Measurements from ENCODE around the gene BTBD9.

DNA sequence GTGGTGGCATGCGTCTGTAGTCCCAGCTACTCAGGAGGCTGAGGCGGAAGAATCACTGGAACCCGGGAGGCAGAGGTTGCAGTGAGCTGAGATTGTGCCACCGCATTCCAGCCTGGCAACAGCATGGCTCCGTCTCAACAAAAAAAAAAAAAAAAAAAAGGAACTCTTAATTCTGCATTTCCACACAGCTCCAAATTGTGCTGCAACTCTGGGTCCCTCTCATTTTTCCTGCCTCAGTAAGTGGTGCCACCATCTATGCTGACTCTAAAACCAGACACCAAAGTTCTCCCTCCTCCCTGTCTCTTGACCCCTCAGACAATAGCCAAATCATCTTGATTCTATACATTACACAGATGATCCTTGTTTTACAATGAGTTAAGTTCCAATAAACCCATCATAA lies 133.9 kb downstream of the BTBD9 start:
- TF ChIP-seq, protein P1, sequence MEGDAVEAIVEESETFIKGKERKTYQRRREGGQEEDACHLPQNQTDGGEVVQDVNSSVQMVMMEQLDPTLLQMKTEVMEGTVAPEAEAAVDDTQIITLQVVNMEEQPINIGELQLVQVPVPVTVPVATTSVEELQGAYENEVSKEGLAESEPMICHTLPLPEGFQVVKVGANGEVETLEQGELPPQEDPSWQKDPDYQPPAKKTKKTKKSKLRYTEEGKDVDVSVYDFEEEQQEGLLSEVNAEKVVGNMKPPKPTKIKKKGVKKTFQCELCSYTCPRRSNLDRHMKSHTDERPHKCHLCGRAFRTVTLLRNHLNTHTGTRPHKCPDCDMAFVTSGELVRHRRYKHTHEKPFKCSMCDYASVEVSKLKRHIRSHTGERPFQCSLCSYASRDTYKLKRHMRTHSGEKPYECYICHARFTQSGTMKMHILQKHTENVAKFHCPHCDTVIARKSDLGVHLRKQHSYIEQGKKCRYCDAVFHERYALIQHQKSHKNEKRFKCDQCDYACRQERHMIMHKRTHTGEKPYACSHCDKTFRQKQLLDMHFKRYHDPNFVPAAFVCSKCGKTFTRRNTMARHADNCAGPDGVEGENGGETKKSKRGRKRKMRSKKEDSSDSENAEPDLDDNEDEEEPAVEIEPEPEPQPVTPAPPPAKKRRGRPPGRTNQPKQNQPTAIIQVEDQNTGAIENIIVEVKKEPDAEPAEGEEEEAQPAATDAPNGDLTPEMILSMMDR (IDR thresholded peaks at IDR 0.05), result no peak
- TF ChIP-seq POLR2AphosphoS5 (IDR thresholded peaks at IDR 0.05; ENCODE audit: insufficient read depth in 1 of 2, low read depth in 1 of 2) (no peak), POLR2A (IDR thresholded peaks at IDR 0.05) (no peak)

Measured in vagina (tissue), 2 donors.